ENCODE results near the gene BCOR.

BCOR gene

GRCh38 chrX:40097504-40098263, at the start of gene BCOR:
TSS of gene BCOR (minus strand) at chrX:40097958. CDS start at chrX:40077929, 20,029 bp downstream.
- in situ Hi-C loops (cut with MboI; ENCODE audit: low sequenced_read_pairs), result no loop called here

DNA sequence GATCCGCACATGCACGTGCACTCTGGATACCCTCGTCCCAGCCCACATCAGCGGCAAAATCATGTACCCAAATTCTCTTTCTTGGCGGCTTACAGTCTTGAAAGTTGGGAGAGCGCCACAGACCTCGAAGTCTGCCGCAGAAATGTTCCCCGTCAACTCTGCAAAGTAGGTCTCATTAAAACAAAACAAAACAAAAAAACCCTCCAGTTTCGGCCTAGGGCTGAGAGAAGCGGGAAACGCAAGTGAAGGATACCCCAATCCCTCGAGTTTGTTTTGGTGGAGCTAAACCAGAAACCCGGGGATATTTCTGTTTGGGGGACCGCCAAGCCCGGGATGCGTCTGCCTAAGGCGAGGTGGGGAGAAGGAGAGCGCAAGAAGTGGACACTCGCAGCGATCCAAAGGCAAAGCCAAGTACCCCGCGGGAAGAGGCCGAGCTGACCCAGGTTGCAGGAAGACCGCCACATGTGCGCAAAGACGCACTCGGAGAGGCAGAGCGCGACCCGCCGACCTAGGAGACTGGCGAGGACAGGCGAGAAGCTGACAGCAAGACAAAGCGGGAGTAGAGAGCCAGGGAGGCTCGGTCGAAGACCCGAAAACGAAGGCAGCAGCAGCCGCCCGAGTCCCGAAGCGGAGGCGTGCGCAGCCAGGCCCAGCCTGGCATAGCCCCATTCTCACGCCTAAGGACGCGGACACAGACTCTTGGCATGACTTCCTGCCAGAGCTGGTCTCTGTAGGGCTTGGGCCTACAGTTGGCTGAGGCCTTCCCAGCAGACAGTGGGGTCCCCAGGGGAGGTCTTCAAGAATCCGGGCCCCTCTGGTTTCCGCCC, 49.6 kb upstream of the BCOR start:
- in situ Hi-C loops (cut with MboI; ENCODE audit: low sequenced_read_pairs), result no loop called here

DNA sequence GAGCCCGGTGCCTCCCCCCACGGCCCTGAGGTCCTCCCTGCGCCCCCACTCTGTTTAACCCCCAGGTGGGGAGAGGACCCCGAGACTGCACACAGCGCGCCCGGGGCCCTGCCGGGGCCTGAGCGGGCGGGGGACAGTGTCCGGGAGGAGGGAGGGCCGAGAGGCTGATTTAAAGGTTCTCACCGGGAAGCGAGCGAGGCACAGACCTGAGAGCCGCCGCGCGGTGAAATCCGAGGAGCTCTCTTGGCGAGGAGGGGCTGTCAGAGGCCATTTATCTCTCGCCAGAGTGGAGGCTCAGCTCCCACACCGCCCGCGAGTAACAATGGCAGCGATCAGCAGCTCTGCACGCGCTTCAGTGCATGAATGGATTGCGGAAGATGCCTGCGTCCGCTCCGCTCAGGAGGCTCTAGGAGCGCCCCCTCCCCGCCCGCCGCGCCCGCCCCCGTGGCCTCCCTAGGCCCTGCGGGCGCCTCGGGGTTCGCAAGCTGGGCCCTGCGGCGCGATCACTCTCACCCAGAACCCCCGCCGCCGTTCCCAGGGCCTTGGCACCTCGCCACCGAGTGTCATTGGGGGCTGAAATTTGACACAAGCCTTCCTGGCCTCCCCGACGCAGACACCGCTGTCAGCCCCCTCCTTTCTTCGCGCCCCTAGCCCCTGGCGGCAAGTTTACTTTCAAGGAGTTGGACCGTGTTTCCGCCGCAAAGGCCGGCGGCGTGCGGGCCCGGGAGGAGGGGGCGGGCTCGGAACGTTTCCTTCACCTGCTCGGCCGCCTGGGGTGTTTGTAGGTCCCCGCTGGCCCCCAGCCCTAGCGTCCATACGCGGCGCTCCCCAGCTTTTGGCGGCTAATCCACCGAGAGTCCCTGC, 48.7 kb upstream of the BCOR start:
- in situ Hi-C loops (cut with MboI; ENCODE audit: low sequenced_read_pairs), result no loop called here

- in situ Hi-C loops (cut with MboI; ENCODE audit: low sequenced_read_pairs), result no loop called here
These were observed 48.1 kb upstream of the BCOR start for GRCh38 chrX:40145923-40146261.

GRCh38 chrX:40145001-40145922, 47.5 kb upstream of the BCOR start:
- in situ Hi-C loops (cut with MboI; ENCODE audit: low sequenced_read_pairs), result no loop called here

DNA sequence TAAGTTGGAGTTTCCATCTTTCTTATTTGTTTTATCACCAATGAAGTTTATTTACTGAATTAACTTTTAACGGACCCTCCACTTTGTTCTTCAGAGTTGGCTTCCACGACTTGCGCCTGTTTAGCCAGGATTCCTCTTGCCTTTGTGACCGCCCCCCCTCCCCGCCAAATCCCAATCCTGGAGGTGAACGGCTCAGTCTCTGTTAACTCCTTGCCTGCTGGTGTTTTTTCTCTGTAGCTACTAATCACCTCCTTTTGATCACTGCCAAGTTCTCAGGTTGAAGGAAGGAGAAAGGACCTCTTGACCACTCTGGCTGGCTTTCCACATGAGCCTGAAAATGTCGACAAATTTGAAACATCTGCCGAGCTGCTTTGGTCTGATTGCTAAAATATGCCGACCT, 46.8 kb upstream of the BCOR start:
- in situ Hi-C loops (cut with MboI; ENCODE audit: low sequenced_read_pairs), result no loop called here

DNA sequence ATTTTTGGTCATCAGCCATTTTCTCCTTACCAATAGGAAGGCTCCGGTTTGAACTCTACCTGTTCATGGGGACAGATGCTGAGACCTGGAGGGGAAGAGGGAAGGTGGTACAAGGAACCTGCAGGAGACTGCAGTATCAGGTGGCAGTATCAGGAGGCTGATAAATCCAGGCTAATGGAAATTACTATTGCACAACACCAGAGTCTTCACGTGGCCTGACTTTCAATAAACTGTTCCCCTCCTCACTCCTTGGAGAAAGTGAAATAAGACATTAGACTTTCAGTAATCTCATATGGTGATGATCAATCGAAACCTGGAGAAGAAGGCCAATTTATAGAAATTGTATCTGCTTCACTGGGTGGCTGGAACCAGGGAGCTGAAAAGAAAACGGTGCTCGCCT, 46.2 kb upstream of the BCOR start:
- in situ Hi-C loops (cut with MboI; ENCODE audit: low sequenced_read_pairs), result no loop called here

GRCh38 chrX:40143001-40143400, 45.2 kb upstream of the BCOR start:
- in situ Hi-C loops (cut with MboI; ENCODE audit: low sequenced_read_pairs), result no loop called here

DNA sequence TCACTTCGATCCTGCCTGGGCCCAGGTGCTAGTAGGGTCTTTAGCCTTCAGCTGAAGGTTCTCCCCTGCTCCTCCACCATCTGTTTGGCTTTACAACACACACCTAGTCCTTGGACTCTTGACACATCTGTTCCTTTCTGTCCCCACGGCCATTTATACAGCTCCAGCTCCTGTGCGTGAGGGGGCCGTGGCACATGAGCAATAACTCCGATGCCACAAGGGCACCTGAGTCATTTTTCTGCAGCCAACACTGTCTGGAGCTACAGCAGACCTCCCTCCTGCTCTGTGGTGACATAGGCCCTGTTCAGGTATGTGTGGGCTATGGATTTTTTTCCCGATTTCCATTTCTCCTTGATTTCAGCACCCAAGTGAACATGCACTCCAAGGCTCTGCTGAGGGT, 44.7 kb upstream of the BCOR start:
- in situ Hi-C loops (cut with MboI; ENCODE audit: low sequenced_read_pairs), result no loop called here

DNA sequence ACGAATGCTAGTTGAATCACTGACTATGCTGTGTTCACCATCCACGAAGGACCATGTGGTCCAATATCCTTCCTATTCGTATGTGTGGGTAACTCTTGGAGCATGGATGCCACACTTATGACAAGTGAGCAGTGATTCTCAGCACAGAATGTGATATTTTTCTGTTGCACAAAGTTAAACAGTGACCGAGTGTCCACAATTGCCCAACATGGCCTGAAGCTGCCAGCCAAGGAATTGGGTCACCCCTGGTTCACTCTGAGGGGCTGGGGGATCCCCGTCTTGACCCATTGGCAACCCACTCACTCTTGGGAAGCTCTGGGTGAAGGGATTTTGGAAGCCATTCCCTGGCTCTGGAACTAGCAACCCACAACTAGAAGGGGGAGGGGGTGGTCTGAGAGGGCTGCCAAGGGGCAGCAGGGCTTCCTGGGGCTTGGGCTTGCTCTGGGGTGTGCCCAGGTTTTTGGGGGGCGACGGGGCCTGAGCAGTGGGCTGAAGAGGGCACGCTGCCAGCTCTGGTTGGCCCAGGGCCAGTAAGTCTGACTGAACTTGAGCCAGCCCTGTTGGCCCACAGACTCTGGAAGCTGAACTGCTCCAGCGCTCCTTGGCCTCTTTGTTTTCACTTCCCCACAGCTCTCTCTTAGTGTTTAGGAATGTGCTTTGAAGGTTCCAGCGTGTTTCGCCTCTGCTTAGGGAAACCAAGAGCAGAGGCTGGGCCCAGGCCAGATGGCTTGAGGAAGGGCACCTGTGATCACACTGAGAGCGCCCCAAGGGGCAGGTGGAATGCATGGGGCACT, 43.1 kb upstream of the BCOR start:
- in situ Hi-C loops (cut with MboI; ENCODE audit: low sequenced_read_pairs), result no loop called here

DNA sequence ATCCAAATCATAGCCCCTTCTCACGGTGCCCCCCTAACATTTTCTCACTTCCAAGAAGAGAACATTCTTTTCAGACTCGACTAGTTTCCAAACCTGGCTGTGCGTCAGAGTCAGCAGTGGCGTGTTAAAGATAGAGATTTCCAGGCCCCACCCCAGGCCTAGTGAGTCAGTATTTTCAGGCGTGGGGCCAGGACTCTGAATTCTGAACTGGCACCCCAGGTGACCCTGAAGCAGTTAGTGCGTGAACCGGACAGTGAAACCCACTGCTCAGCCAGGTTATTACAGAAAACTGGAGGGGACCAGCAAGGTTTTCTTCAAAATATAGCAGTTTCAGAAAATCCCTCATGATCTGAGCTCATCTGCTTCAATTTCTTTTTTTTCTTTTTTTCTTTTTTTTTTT, 35.0 kb upstream of the BCOR start:
- in situ Hi-C loops (cut with MboI; ENCODE audit: low sequenced_read_pairs), result no loop called here

GRCh38 chrX:40131654-40132337, 34.0 kb upstream of the BCOR start:
- in situ Hi-C loops (cut with MboI; ENCODE audit: low sequenced_read_pairs), result no loop called here

DNA sequence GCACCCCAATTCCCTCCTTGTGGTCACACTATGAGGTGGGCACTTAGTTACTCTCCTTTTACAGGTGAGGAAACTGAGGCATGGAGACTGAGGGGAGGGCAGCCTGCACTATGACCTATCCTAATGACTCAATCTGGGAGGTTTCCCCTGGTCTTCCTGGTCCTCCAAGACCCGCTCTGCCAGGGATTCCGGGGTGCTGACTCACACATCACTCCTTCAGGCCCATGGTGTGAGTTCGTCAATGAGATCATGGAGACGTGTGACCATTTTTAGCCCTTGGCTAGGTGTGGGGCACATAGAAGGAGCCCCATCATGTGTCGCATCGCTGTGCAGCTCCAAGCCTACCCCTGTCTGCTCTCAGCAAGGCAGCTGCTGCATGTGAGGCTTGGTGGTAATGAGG, 32.4 kb upstream of the BCOR start:
- in situ Hi-C loops (cut with MboI; ENCODE audit: low sequenced_read_pairs), result no loop called here

GRCh38 chrX:40127052-40127451, 29.3 kb upstream of the BCOR start:
- in situ Hi-C loops (cut with MboI; ENCODE audit: low sequenced_read_pairs), result no loop called here

DNA sequence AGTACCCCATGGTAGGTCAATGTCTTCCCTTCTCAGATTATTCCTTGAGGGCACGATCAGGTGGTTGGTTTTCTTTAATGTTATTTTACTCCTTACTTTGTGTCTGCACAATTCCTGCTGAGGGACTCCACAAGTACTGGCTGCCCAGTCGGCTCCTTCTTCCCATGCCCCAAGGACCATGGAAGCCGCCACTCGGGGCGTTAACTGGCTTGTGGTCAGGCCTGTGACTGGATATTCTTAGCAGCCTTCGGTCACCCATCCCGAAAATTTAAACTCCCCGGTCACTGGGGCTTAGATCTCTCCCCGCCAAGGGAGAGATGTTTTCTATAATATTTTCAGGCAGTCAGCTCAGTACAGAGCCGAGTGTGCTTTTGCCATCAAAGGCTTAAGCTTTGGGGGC, 24.7 kb upstream of the BCOR start:
- in situ Hi-C loops (cut with MboI; ENCODE audit: low sequenced_read_pairs), result no loop called here

DNA sequence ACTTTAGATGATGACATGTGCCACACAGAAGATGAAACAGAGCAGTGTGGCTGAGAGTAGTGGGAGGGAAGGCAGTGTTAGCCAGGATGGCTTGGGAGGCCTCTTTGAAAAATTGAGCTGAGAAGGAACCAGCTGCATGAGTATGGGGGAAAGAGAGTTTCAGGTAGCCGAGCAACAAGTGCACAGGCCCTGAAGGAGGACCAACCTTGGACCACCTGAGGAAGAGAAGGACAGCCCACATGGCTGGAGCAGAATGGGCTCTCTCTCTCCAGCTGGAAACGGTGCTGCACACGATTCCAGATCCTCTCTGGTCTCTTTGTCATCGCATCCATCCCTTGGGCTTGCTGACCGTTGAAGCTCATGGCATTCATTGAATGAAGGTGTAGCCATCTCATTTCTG, 23.9 kb upstream of the BCOR start:
- in situ Hi-C loops (cut with MboI; ENCODE audit: low sequenced_read_pairs), result no loop called here

DNA sequence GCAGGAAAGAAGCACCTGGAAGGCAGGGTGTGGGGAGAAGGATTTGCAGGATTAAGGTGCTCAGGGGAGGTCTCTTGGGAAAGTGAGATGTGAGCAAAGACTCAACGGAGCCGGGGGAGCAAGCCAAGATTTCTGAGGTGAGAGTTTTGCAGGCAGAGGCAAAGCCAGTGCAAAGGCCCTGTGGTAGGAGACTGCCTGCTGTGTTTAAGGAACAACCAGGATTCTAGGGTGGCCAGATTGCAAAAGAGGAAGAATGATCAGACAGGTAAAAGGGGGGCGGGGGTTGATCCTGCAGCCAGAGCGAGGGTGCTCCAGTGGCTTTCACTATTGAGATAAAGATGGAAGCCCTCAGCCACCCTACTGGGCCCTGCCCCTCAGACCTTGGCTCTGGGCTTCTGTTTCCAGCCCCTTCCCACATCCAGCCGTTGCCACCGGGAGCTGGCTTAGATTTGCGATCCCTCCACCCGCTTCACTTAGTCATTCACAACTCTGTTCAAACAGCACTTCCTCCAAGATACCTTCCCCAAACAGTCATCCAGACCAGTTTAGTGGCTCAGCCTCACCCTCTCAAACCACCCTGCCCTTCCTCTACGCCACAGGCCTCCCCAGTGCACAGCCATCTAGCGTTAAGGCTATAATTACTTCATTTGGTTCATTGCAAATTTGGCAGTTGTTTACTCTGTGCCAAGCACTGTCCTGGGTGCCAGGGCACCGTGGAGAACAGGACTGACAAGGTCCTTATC, 23.3 kb upstream of the BCOR start:
- in situ Hi-C loops (cut with MboI; ENCODE audit: low sequenced_read_pairs), result no loop called here

GRCh38 chrX:40117715-40118285, 20.0 kb upstream of the BCOR start:
- in situ Hi-C loops (cut with MboI; ENCODE audit: low sequenced_read_pairs), result no loop called here

Data from HL-60/S4 treated with phorbol 12-myristate 13-acetate at 8.2 ng/mL for 4 days and 3 days (cell line).